Thoracic aorta (tissue), 2 donors: ENCODE measurements around the gene ABCD2. TPM values are rescaled to one million over a fixed set of nuclear protein-coding genes. Genes with fewer than 3 reads are reported as not detected.

Source experiments
- ATAC-seq: fragments of 150-250 bp; one replicate; pipeline ENCODE4 v1.8.0; 2017; ENCODE audit warnings: low read depth; ENCODE audit not compliant: insufficient number of reproducible peaks, low FRiP score
- DNase-seq: peaks from one replicate; pipeline ENCODE4 v3.0.0-alpha.2; 2020; ENCODE audit warnings: low spot score
- H3K27ac ChIP-seq, 2 donors: fragments of 200-600 bp; sonication (generic); 1 replicate in 1 of 2; 2 replicates in 1 of 2; pipeline ENCODE4 v1.5.1; 2016; ENCODE audit warnings: mild to moderate bottlenecking in 2 of 2, moderate library complexity in 2 of 2
- H3K27me3 ChIP-seq: fragments of 200-600 bp; sonication (generic); replicated peaks from 2 replicates; pipeline ENCODE4 v1.6.0; 2016; ENCODE audit warnings: mild to moderate bottlenecking; ENCODE audit not compliant: insufficient read depth
- H3K36me3 ChIP-seq: fragments of 200-600 bp; sonication (generic); one replicate; pipeline ENCODE4 v1.5.1; 2016
- H3K4me1 ChIP-seq, 2 donors: fragments of 200-600 bp; sonication (generic); 1 replicate in 1 of 2; 2 replicates in 1 of 2; pipeline versions ENCODE4 v1.5.1 to v1.6.0; 2016; ENCODE audit warnings: low read depth in 2 of 2, mild to moderate bottlenecking in 1 of 2; ENCODE audit not compliant: control insufficient read depth in 1 of 2
- H3K4me3 ChIP-seq: fragments of 200-600 bp; sonication (generic); 2 replicates; pipeline ENCODE4 v1.5.1; 2016; ENCODE audit warnings: mild to moderate bottlenecking
- H3K9me3 ChIP-seq: fragments of 200-600 bp; sonication (generic); 2 replicates; pipeline ENCODE4 v1.5.1; 2016
- total RNA-seq, 2 donors: library from RNA; depleted of rRNA; stranded (reverse); fragments of >200 nt; gene quantifications; one replicate each; pipeline versions ENCODE4 v1.1.0 to v1.2.3, GENCODE V29; 2016
- TF ChIP-seq, protein P1 (sequence below): fragments of 200-600 bp; sonication (generic); IDR thresholded peaks from one replicate; pipeline ENCODE4 v1.5.1; 2019; ENCODE audit warnings: antibody characterized with exemption

The ABCD2 gene
- total RNA-seq, 2 donors from 2014 or later: 0.71 to 1.1 TPM

DNA sequence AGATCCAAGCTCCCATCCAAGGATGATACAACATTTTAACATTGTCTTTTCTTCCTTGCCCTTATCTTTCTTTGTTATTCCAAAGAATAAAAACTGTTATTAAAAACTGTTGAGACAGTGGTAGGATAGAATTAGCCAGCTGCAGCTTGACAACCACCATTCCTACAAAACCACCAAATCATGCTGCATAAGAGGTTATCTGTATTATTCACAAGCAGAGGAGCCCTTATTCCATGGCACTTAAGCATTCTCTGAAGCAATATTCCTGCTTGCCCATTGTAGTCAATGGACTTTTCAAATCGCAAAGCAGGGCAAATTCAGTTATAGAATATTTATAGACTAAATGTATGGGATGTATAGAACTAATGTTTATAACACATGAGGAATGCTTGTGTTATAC lies 3.4 kb downstream of the ABCD2 start:
- H3K4me1 ChIP-seq: peaks cover 2 to 13% of the 10 kb centered on the region in 2 donors
- H3K36me3 ChIP-seq: no peaks in the 10 kb centered on the region
- no peaks in the 10 kb centered on the region for H3K27me3 ChIP-seq
- no peak for ATAC-seq
- no peak overlapping the region for H3K4me3 ChIP-seq
- H3K27ac ChIP-seq: no peak overlapping the region
- DNase-seq: no peak
- H3K9me3 ChIP-seq: no peaks in the 10 kb centered on the region
- TF ChIP-seq, protein P1, sequence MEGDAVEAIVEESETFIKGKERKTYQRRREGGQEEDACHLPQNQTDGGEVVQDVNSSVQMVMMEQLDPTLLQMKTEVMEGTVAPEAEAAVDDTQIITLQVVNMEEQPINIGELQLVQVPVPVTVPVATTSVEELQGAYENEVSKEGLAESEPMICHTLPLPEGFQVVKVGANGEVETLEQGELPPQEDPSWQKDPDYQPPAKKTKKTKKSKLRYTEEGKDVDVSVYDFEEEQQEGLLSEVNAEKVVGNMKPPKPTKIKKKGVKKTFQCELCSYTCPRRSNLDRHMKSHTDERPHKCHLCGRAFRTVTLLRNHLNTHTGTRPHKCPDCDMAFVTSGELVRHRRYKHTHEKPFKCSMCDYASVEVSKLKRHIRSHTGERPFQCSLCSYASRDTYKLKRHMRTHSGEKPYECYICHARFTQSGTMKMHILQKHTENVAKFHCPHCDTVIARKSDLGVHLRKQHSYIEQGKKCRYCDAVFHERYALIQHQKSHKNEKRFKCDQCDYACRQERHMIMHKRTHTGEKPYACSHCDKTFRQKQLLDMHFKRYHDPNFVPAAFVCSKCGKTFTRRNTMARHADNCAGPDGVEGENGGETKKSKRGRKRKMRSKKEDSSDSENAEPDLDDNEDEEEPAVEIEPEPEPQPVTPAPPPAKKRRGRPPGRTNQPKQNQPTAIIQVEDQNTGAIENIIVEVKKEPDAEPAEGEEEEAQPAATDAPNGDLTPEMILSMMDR: no peak

DNA sequence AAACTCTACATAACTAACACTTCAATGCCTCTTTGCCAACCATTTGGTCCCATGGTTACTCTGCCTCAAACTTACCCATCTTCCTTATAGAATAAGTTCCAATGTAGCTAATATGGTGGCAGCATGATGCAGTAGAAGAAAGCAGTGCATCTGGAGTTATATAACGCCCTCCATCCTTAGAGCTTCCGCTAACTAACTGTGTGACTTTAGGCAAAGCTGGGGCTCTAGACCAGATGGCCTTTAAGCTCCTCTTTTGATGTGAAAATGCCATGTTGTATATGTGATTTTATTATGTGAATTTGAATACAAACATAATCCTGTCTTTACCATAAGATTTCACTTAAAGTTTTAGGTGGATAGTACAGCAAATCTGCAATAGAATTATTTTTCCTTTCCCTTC lies 6.1 kb downstream of the ABCD2 start:
- H3K4me3 ChIP-seq: no peak overlapping the region
- no peak for DNase-seq
- H3K27me3 ChIP-seq: no peaks in the 10 kb centered on the region
- TF ChIP-seq, protein P1: no peak
- ATAC-seq: no peak
- no peaks in the 10 kb centered on the region for H3K9me3 ChIP-seq
- no peak overlapping the region for H3K27ac ChIP-seq
- H3K4me1 ChIP-seq: peaks cover 2 to 9% of the 10 kb centered on the region in 2 donors
- no peaks in the 10 kb centered on the region for H3K36me3 ChIP-seq

DNA sequence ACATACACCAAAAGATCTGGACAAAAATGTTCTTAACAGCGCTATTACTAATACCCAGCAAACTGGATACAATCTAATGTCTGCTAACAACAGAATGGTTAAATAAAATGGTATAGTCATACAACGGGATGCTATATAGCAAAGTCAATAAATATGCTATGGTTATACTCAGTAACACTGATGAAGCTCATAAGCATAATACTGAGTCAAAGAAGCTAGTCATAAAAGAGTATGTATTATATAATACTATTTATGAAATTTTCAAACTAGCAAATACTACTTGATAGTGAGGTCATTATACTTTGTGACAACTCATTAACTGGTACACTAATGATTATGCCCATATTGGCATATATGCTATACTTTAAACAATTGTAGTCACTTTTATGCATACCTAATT lies 7.4 kb downstream of the ABCD2 start:
- TF ChIP-seq, protein P1: no peak
- Histone ChIP-seq H3K36me3 (no peaks in the 10 kb centered on the region), H3K4me3 (no peak overlapping the region), H3K27me3 (no peaks in the 10 kb centered on the region), H3K4me1 (peaks cover 2 to 5% of the 10 kb centered on the region in 2 donors), H3K27ac (no peak overlapping the region), H3K9me3 (no peaks in the 10 kb centered on the region)
- DNase-seq (no peak), ATAC-seq (no peak)

DNA sequence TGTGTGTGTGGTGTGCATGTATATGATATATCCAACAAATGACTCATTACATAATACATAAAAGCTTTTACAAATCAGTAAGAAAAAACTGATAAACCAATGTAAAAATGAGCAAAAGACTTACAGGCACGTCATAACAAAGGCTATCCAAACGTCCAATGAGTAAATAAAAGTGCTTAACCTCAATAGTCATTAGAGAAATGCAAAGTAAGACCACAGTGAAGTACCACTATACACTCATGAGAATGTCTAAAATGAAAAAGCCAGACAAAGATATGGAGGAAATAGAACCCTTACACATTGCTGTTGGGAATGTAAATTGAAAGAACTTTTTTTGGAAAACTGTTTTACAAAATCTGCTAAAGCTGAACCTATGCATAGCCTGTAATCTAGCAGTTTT lies 7.8 kb downstream of the ABCD2 start:
- TF ChIP-seq, protein P1: no peak
- Histone ChIP-seq H3K4me1 (peaks cover 2 to 5% of the 10 kb centered on the region in 2 donors), H3K4me3 (no peak overlapping the region), H3K27ac (no peak overlapping the region), H3K9me3 (no peaks in the 10 kb centered on the region), H3K36me3 (no peaks in the 10 kb centered on the region), H3K27me3 (no peaks in the 10 kb centered on the region)
- DNase-seq (no peak), ATAC-seq (no peak)

DNA sequence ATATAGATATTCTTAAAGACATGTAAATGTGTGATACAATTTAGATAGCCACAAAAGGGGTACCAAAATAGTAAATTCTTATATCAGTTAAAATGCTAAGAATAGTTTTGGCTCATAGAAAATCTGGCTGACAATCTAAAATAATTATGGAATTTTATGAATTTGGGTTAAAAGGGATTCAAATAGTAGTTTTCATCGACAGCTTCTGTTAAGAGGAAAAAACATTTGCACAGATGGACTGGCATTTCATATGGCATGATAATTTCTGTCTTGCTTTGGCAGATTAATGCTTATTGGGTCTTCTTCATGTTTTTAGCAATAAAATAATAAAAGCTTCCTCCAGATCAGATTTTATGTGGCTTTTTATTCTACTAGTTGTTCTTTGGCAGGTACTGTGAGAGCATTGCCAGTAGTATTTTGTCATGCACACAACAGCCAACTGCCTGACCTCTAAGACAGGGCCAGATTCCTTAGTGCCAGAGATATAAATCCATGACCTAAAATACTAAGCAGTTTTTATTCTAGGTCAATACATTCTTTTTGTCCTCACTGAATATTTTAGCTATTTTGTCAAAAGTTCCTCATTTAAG lies 9.1 kb downstream of the ABCD2 start:
- H3K9me3 ChIP-seq: no peaks in the 10 kb centered on the region
- TF ChIP-seq, protein P1: no peak
- no peak overlapping the region for H3K4me3 ChIP-seq
- H3K36me3 ChIP-seq: no peaks in the 10 kb centered on the region
- DNase-seq (no peak), ATAC-seq (no peak)
- no peak overlapping the region for H3K27ac ChIP-seq
- peaks cover 0 to 5% of the 10 kb centered on the region in 2 donors for H3K4me1 ChIP-seq
- no peaks in the 10 kb centered on the region for H3K27me3 ChIP-seq
